HEK293T (cell line): ENCODE measurements around the gene PTPRH.

Source experiments
- BHLHE40 ChIP-seq: fragments of 450-650 bp; IDR thresholded peaks from 2 replicates; pipeline ENCODE4 v1.6.1; 2016; ENCODE audit warnings: mild to moderate bottlenecking, moderate library complexity, borderline replicate concordance
- CTBP1 ChIP-seq: fragments of 450-650 bp; IDR thresholded peaks from 2 replicates; pipeline ENCODE4 v1.6.1; 2016; ENCODE audit warnings: borderline replicate concordance
- ELF4 ChIP-seq: fragments of 450-650 bp; IDR thresholded peaks from 2 replicates; pipeline ENCODE4 v1.6.1; 2017; ENCODE audit warnings: antibody characterized with exemption
- FOXA1 ChIP-seq: fragments of 450-650 bp; IDR thresholded peaks from 2 replicates; pipeline ENCODE4 v1.6.1; 2016; ENCODE audit warnings: mild to moderate bottlenecking
- FOXK2 ChIP-seq: fragments of 450-650 bp; IDR thresholded peaks from 2 replicates; pipeline ENCODE4 v1.6.1; 2016; ENCODE audit warnings: mild to moderate bottlenecking
- FOXM1 ChIP-seq: fragments of 450-650 bp; IDR thresholded peaks from 2 replicates; pipeline ENCODE4 v1.6.1; 2017; ENCODE audit warnings: mild to moderate bottlenecking, borderline replicate concordance
- HDGF ChIP-seq: fragments of 450-650 bp; IDR thresholded peaks from 2 replicates; pipeline ENCODE4 v1.6.1; 2017; ENCODE audit warnings: antibody characterized with exemption, borderline replicate concordance
- LEF1 ChIP-seq: fragments of 450-650 bp; IDR thresholded peaks from 2 replicates; pipeline ENCODE4 v1.6.1; 2017; ENCODE audit warnings: mild to moderate bottlenecking, borderline replicate concordance
- SP1 ChIP-seq: fragments of 450-650 bp; IDR thresholded peaks from 2 replicates; pipeline ENCODE4 v1.6.1; 2017
- SUZ12 ChIP-seq: fragments of 450-650 bp; IDR thresholded peaks from 2 replicates; pipeline ENCODE4 v1.6.1; 2016; ENCODE audit warnings: mild to moderate bottlenecking
- ZNF384 ChIP-seq: fragments of 450-650 bp; IDR thresholded peaks from 2 replicates; pipeline ENCODE4 v1.6.1; 2016

GRCh38 chr19:55206664-55207500, 2.4 kb downstream of the PTPRH start:
- TF ChIP-seq SP1 = no peak
- TF ChIP-seq CTBP1 = no peak
- TF ChIP-seq ELF4 = no peak
- TF ChIP-seq FOXM1 = no peak
- TF ChIP-seq HDGF = no peak
- TF ChIP-seq ZNF384 = no peak
- TF ChIP-seq SUZ12 = no peak
- TF ChIP-seq LEF1 = no peak
- no peak for TF ChIP-seq FOXK2
- TF ChIP-seq FOXA1 = no peak
- no peak for TF ChIP-seq BHLHE40
